Mesothelial cell of epicardium (in vitro differentiated cells): Measurements from ENCODE around the gene FAM9A. TPM values are rescaled to one million over a fixed set of nuclear protein-coding genes. Genes with fewer than 3 reads are reported as not detected.

Experiments used
- DNase-seq, 2 experiments: peaks; one replicate each; pipeline ENCODE4 v3.0.0; 2021; ENCODE audit warnings: low spot score in 2 of 2; ENCODE audit not compliant: unreplicated experiment in 2 of 2
- H3K27ac Mint-ChIP-seq: 2 replicates; pipeline ENCODE4 v1.8.0; 2021; ENCODE audit warnings: mixed read lengths
- H3K27me3 Mint-ChIP-seq: 2 replicates; pipeline ENCODE4 v1.8.0; 2021; ENCODE audit warnings: low read depth, mixed read lengths
- H3K36me3 Mint-ChIP-seq: 2 replicates; pipeline ENCODE4 v1.8.0; 2021; ENCODE audit warnings: mixed read lengths
- H3K4me1 Mint-ChIP-seq: 2 replicates; pipeline ENCODE4 v1.8.0; 2021; ENCODE audit warnings: mixed read lengths
- H3K4me3 Mint-ChIP-seq: 2 replicates; pipeline ENCODE4 v1.8.0; 2021; ENCODE audit warnings: mild to moderate bottlenecking, moderate library complexity, mixed read lengths
- H3K9me3 Mint-ChIP-seq: 2 replicates; pipeline ENCODE4 v1.8.0; 2021; ENCODE audit warnings: mixed read lengths
- CTCF ChIP-seq: fragments of 200-600 bp; sonication (generic); IDR thresholded peaks from one replicate; pipeline ENCODE4 v1.5.0; 2021; ENCODE audit warnings: antibody characterized with exemption; ENCODE audit not compliant: unreplicated experiment
- total RNA-seq: library from RNA; stranded (reverse); gene quantifications from 3 replicates; pipeline ENCODE4 v1.2.1, GENCODE V29; 2021

Gene FAM9A
- total RNA-seq, 1 donor from 2014 or later: not detected

- TF ChIP-seq CTCF: no peak
- no peak for DNase-seq
Observed at GRCh38 chrX:8755813-8756212, 45.4 kb downstream of the FAM9A start.

GRCh38 chrX:8755116-8755515 lies 46.1 kb downstream of the FAM9A start:
- no peak overlapping the region for H3K27ac Mint-ChIP-seq

More at GRCh38 chrX:8755813-8756212, 45.4 kb downstream of the FAM9A start:
- Mint-ChIP-seq H3K36me3 (no peaks in the 10 kb centered on the region), H3K27ac (no peak overlapping the region), H3K27me3 (peaks cover 10% of the 10 kb centered on the region), H3K9me3 (peaks cover 19% of the 10 kb centered on the region), H3K4me3 (no peak overlapping the region), H3K4me1 (no peaks in the 10 kb centered on the region)

GRCh38 chrX:8749697-8750096 lies 51.5 kb downstream of the FAM9A start:
- TF ChIP-seq CTCF: no peak
- Mint-ChIP-seq H3K36me3 (no peaks in the 10 kb centered on the region), H3K4me1 (no peaks in the 10 kb centered on the region), H3K4me3 (no peak overlapping the region), H3K27ac (no peak overlapping the region), H3K9me3 (no peaks in the 10 kb centered on the region), H3K27me3 (peaks cover 26% of the 10 kb centered on the region)
- DNase-seq: no peak

More at GRCh38 chrX:8755116-8755515, 46.1 kb downstream of the FAM9A start:
- TF ChIP-seq CTCF: no peak
- Mint-ChIP-seq H3K27me3 (peaks cover 5% of the 10 kb centered on the region), H3K36me3 (no peaks in the 10 kb centered on the region), H3K4me1 (no peaks in the 10 kb centered on the region), H3K9me3 (peaks cover 16% of the 10 kb centered on the region), H3K4me3 (no peak overlapping the region)
- no peak for DNase-seq

- TF ChIP-seq CTCF: peak; percentile 31
- no peaks in the 10 kb centered on the region for H3K36me3 Mint-ChIP-seq
- no peak overlapping the region for H3K4me3 Mint-ChIP-seq
- no peak overlapping the region for H3K27ac Mint-ChIP-seq
- H3K27me3 Mint-ChIP-seq: peaks cover 26% of the 10 kb centered on the region
- no peaks in the 10 kb centered on the region for H3K9me3 Mint-ChIP-seq
- H3K4me1 Mint-ChIP-seq: no peaks in the 10 kb centered on the region
- no peak for DNase-seq
Observed at GRCh38 chrX:8748855-8749254, 52.3 kb downstream of the FAM9A start.

GRCh38 chrX:8743126-8743732 lies 58.0 kb downstream of the FAM9A start:
- no peak overlapping the region for H3K27ac Mint-ChIP-seq
- H3K9me3 Mint-ChIP-seq: no peaks in the 10 kb centered on the region
- H3K27me3 Mint-ChIP-seq: peaks cover 30% of the 10 kb centered on the region
- H3K4me3 Mint-ChIP-seq: no peak overlapping the region
- no peaks in the 10 kb centered on the region for H3K36me3 Mint-ChIP-seq
- peak; percentile 86 for TF ChIP-seq CTCF
- peak in 1 of 2 experiments; percentile 66 for DNase-seq
- H3K4me1 Mint-ChIP-seq: no peaks in the 10 kb centered on the region

- no peak for TF ChIP-seq CTCF
- DNase-seq: no peak
- Mint-ChIP-seq H3K9me3 (no peaks in the 10 kb centered on the region), H3K4me1 (no peaks in the 10 kb centered on the region), H3K27me3 (peaks cover 33% of the 10 kb centered on the region), H3K27ac (no peak overlapping the region), H3K36me3 (no peaks in the 10 kb centered on the region), H3K4me3 (no peak overlapping the region)
Observed at GRCh38 chrX:8741981-8742380, 59.2 kb downstream of the FAM9A start.
